Lower leg skin (tissue), 3 donors: ENCODE results near the gene PRDM16.

ENCODE experiments used
- POLR2A ChIP-seq, 2 donors: fragments of 450-650 bp; IDR thresholded peaks; one replicate each; pipeline ENCODE4 v1.6.1; 2016 to 2017; ENCODE audit warnings: antibody characterized with exemption in 2 of 2, mild to moderate bottlenecking in 1 of 2, moderate library complexity in 1 of 2
- TF ChIP-seq, protein P1 (sequence below), 3 donors: fragments of 450-650 bp; IDR thresholded peaks; one replicate each; pipeline ENCODE4 v1.5.1; 2016; ENCODE audit warnings: antibody characterized with exemption in 3 of 3, mild to moderate bottlenecking in 3 of 3, moderate library complexity in 2 of 3

DNA sequence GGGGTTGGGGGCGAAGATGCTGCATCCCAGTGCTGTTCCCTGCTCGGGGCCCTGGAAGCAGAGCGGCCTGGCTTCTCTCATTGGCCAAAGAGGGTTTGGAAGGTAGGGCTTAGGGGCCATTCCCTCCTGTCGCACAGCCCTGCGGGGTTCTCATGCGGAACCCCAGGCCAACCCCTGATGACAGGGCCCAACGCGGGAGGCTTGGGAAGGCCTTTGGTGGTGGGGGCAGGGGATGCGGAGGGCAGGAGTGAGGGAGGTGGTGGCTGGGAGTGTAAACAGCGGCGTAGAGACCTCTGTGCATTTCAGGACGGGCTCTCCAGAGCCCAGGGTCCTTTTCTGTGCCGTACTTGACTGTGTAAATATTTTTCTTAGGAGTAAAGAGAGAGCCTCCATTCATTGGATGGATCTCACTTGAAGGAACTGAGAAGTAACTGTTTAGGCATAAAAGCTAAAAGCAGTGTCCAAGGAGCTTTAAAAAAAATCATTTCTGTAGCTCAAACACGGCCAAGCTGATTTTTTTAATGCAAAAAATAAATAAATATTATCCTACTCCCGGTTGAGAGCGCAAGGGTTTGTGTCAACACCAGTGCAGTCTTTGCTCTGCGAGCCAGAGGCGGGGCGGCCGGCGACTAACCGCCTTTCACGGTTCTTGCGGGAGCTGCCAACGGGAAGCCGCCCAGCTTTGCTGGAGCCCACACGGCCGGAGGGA is 169.1 kb downstream of the PRDM16 start:
- TF ChIP-seq POLR2A (IDR thresholded peaks at IDR 0.05): no peak
- TF ChIP-seq, protein P1, sequence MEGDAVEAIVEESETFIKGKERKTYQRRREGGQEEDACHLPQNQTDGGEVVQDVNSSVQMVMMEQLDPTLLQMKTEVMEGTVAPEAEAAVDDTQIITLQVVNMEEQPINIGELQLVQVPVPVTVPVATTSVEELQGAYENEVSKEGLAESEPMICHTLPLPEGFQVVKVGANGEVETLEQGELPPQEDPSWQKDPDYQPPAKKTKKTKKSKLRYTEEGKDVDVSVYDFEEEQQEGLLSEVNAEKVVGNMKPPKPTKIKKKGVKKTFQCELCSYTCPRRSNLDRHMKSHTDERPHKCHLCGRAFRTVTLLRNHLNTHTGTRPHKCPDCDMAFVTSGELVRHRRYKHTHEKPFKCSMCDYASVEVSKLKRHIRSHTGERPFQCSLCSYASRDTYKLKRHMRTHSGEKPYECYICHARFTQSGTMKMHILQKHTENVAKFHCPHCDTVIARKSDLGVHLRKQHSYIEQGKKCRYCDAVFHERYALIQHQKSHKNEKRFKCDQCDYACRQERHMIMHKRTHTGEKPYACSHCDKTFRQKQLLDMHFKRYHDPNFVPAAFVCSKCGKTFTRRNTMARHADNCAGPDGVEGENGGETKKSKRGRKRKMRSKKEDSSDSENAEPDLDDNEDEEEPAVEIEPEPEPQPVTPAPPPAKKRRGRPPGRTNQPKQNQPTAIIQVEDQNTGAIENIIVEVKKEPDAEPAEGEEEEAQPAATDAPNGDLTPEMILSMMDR (IDR thresholded peaks at IDR 0.05): no peak
